Measurements from ENCODE around the gene KLRD1.
"Not testable (repeated sequence)": the region's sequence is repeated elsewhere in the genome, so short reads cannot be mapped to it uniquely, and the experiment has no call there.

- TF ChIP-seq CTCF, EP300 (IDR thresholded peaks at IDR 0.05): not testable (repeated sequence)
Measured at GRCh38 chr12:10367714-10368113, 60.0 kb downstream of the KLRD1 start.
